Measurements from ENCODE around the gene MPND.
"Not testable (repeated sequence)": the region's sequence is repeated elsewhere in the genome, so short reads cannot be mapped to it uniquely, and the experiment has no call there.

The MPND gene

DNA sequence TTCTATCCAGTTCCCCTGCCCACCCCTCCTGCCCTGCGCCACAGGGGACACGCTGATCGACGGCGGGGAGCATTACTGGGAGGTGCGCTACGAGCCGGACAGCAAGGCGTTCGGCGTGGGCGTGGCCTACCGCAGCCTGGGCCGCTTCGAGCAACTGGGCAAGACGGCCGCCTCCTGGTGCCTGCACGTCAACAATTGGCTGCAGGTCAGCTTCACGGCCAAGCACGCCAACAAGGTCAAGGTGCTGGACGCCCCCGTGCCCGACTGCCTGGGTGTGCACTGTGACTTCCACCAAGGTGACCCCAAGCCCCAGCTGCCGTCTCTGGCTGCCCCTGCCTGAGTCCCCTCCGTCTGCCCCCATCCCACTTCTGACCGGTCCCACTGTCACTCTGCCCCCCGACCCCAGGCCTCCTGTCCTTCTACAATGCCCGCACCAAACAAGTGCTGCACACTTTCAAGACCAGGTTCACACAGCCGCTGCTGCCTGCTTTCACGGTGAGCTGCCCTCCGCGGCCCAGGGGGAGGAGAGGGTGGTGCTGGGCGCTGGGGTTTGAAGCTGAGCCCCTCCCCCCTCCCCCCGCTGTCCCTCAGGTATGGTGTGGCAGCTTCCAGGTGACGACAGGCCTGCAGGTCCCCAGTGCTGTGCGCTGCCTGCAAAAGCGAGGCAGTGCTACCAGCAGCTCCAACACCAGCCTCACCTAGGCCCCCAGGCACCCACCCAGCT, 20.3 kb upstream of the MPND start:
- DNase-seq, result no peak

DNA sequence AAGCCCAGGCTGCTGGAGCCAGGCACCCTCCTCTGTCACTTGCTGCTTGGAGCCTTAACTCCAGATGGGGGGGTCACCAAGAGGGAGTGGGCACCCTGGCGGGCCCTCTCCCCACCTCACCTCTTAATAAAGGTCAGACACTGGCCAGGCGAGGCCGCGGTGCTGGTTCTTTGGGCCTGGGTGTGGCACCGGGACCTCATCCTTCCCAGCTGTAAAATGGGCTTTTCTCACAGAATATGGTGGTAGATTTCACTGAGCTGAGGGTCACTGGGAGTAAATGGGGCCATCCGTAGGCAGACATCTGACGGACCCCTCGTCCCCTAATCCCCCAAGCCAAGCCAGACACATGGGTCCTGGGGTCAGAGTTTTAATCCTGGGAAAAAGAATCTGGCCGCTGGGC, 19.7 kb upstream of the MPND start:
- DNase-seq, result no peak

- no peak for DNase-seq
These were observed 19.1 kb upstream of the MPND start for GRCh38 chr19:4324228-4324627.

DNA sequence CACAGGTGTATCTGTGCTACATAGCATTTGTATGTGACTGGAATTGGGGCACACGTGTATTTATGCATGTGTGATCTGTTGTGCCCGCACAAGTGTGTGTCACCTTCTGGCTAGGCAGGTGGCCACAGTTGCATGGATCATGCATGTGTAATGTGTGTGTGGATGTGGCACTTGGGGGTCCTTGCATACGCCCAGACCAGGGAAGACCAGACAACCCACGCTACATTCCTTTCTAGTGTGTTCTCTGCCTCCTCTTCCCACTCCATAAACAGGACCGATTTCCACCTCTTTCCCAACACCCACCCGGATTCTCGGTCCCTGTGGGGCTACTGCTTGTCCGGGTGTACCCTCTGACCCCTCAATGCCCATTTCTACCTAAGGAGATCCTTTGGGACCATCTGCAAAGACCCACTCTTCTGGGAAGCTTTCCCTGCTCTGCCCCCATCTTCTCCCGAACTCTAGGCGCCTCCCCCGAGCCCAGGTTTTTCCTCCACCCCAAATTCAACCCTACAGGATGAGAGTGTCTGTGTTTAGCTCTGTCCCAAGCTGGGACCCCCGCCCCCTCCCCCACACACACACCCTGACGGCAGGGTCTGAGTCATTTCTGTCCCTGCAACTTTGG, 17.0 kb upstream of the MPND start:
- no peak for DNase-seq

GRCh38 chr19:4326837-4327251, 16.5 kb upstream of the MPND start:
- no peak for DNase-seq

- DNase-seq, result no peak
These were observed 16.0 kb upstream of the MPND start for GRCh38 chr19:4327252-4327876.

DNA sequence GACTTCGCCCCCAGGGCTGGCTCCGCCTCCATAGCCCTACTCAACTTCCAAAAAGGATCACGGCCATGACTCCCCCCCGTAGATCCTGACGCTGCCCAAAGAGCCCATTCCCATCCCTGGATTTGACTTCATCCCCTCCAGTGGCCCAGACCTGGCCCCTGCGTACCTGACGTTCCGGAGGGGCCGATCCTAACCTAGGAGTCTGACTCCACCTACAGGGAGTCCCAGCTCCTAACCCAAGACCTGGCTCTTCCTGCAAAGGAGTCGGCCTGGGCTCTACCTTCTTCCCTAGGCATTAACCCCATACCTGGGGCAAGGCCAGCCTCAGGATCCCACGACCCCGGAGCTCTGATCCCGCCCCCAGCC, 15.5 kb upstream of the MPND start:
- no peak for DNase-seq

DNA sequence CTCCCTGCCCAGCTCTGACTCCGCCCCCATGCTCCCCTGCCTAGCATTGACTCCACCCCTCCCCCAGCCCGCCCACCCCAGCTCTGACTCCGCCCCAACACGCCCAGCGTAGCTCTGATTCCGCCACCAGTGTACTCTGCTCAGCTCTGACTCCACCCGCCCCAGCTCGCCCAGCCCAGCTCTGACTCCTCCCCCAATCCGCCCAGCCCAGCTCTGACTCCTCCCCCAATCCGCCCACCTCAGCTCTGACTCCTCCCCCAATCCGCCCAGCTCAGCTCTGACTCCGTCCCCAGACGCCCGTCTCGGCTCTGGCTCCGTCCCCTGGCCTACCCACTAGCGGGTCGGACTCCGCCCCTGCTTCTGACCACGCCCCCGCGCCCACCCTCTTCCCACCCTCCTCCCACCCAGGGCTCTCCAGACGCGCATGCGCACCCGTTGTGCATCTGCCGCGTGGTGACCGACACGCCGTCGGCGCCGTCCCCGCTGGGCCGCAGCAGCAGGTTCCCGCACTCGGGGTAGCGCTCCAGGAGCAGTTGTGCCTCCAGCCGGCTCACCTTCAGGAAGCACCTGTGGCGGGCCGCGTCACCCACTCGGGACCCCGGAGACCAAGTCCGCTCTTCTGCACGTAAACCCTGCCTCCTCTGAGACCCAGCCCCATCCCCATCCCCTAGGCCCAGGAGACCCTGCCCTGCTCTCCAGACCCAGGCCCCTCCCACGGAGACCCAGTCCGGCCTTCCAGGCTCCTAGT, 14.9 kb upstream of the MPND start:
- DNase-seq, result no peak

DNA sequence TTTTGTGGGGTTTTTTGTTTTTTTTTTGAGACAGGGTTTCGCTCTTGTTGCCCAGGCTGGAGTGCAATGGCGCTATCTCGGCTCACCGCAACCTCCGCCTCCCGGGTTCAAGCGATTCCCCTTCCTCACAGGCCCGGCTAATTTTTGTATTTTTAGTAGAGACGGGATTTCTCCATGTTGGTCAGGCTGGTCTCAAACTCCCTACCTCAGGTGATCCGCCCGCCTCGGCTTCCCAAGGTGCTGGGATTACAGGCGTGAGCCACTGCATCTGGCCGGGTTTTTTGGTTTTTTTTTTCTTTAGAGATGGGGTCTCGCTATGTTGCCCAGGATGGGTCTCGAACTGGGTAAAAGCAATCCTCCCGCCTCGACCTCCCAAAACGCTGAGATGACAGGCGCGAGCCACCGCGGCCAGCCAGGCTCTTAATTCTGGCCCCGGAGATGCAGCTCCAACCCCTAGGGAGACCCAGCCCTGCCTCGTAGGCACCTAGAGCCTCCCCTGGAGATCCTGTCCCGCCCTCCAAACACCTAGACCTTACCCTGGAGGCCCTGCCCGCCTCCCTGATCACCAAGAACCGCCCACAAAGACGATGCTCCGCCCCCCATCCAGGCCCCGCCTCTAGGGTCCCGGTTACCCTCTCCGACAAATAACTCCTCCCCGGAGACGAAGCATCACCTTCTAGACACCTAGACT, 14.2 kb upstream of the MPND start:
- not testable (repeated sequence) for DNase-seq

- DNase-seq, result no peak
These were observed 13.5 kb upstream of the MPND start for GRCh38 chr19:4329858-4330257.

- no peak for DNase-seq
These were observed 8.3 kb upstream of the MPND start for GRCh38 chr19:4334929-4335570.

DNA sequence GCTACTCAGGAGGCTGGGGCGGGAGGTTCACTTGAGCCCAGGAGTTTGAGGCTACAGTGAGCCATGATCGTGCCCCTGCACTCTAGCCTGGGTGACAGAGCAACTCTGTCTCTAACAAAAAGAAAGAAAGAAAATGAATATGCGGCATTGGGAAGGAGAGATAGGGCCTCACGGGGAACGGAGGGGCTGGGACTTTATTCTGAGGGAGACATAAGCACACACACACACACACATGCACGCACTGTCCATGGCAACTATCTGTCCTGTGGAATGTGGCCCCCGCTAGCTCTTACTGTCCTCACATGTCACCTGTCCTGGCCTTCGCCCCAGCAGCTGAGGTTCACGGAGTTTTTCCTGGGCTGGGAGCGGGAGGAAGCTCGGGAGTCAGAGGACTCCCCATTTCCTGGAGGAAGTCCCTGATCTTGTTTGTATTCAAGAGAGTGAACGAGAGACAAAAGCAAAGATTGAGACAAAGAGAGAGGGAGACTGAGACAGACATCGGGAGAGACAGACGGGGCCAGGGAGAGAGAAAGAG, 5.4 kb upstream of the MPND start:
- no peak for DNase-seq

- peak in 1 of 2 experiments; percentile 7 for DNase-seq
These were observed 4.7 kb upstream of the MPND start, which contains the start of gene STAP2 for GRCh38 chr19:4338441-4339355. TSS of gene STAP2 (minus strand) at chr19:4338827. CDS start at chr19:4338753, 74 bp downstream.

- no peak for DNase-seq
These were observed 1.1 kb upstream of the MPND start for GRCh38 chr19:4342314-4342614.

- peak; percentile 99 to 100 for DNase-seq
These were observed 570 bp upstream of the MPND start for GRCh38 chr19:4342615-4343369.

- DNase-seq, result no peak
These were observed 2.1 kb downstream of the MPND start for GRCh38 chr19:4345342-4346019.

GRCh38 chr19:4346020-4346383, 2.6 kb downstream of the MPND start:
- no peak for DNase-seq

DNA sequence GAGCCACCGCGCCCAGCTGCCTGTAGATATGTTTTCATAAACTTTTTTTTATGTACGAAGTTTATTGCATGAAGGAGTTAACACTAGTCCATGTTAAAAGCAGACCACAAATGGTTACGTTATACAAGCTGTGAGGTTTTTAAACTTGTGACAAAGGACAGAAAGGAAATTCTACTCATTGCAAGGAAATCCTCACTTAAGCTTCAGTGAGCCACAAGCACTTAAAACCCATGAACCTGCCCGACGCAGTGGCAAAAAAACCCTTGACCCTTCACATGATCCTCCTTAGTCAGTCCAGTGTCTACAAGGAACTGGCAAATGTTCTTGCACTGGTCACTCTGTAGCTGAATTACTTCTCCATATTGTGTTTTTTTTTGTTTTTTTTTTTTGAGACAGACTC, 4.2 kb downstream of the MPND start:
- no peak for DNase-seq

GRCh38 chr19:4349225-4349624, 5.9 kb downstream of the MPND start:
- DNase-seq, result not testable (repeated sequence)

DNA sequence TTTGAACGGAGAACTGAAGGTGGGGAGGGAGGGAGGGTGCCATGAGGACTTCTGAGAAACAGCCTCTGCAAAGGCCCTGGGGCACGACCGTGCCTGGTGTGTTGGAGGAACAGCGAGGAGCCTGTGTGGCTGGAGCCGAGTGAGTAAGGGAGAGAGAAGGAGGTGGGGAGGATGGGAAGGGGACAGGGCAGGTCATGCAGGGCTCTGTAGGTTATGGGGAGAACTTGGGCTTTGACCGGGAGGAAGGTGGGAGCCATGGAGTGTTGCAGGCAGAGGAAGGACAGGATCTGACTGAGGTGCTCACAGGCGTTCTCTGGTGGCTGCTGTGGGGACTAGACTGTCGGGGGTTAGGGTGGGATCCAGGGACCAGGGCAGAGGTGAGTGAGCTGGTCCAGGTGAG, 6.7 kb downstream of the MPND start:
- DNase-seq, result no peak

Data from NCI-H2081 (cell line).